Measurements from ENCODE around the gene DEF6. TPM values are rescaled to one million over a fixed set of nuclear protein-coding genes. Genes with fewer than 3 reads are reported as not detected.

DEF6 gene
- total RNA-seq, 1 experiment from 2014 or later, result 15.4 TPM

GRCh38 chr6:35259948-35260590 is 37.5 kb upstream of the DEF6 start:
- peak overlapping the region; percentile 98 for H3K4me3 Mint-ChIP-seq (ENCODE audit: low read depth, unreplicated experiment)
- H3K9me3 Mint-ChIP-seq (ENCODE audit: low read depth, unreplicated experiment), result no peaks in the 10 kb centered on the region
- peak; percentile 80 for DNase-seq
- H3K36me3 Mint-ChIP-seq (ENCODE audit: insufficient read depth, unreplicated experiment), result peaks cover 29% of the 10 kb centered on the region
- CTCF ChIA-PET, result interaction anchor here (0.5 to 2.2 kb wide), 4 partner anchors 19 to 652 kb away, joined by 3 to 11 read pairs (median 4); no protein-coding TSS in a partner anchor
- BruUV-seq (replicated peaks), result no TSS peak
- TF ChIP-seq CTCF (IDR thresholded peaks at IDR 0.05; ENCODE audit: unreplicated experiment), result no peak
- H3K4me1 Mint-ChIP-seq (ENCODE audit: low read depth, unreplicated experiment), result peaks cover 41% of the 10 kb centered on the region
- H3K27ac Mint-ChIP-seq (ENCODE audit: unreplicated experiment), result peak overlapping the region; percentile 99
- no peaks in the 10 kb centered on the region for H3K27me3 Mint-ChIP-seq (ENCODE audit: unreplicated experiment)
- intact Hi-C loops (cut with micrococcal nuclease; ENCODE audit: unreplicated experiment), result no loop called here

- CTCF ChIA-PET, result no interaction called here
- BruUV-seq (replicated peaks), result TSS peak; percentile 34
- Mint-ChIP-seq H3K27me3 (ENCODE audit: unreplicated experiment) (no peaks in the 10 kb centered on the region), H3K4me1 (ENCODE audit: low read depth, unreplicated experiment) (peaks cover 49% of the 10 kb centered on the region), H3K36me3 (ENCODE audit: insufficient read depth, unreplicated experiment) (peaks cover 29% of the 10 kb centered on the region), H3K27ac (ENCODE audit: unreplicated experiment) (peak overlapping the region; percentile 99), H3K4me3 (ENCODE audit: low read depth, unreplicated experiment) (peak overlapping the region; percentile 98), H3K9me3 (ENCODE audit: low read depth, unreplicated experiment) (no peaks in the 10 kb centered on the region)
- DNase-seq, result no peak
- intact Hi-C loops (cut with micrococcal nuclease; ENCODE audit: unreplicated experiment), result no loop called here
- TF ChIP-seq CTCF (IDR thresholded peaks at IDR 0.05; ENCODE audit: unreplicated experiment), result no peak
Measured at GRCh38 chr6:35260591-35261570, 36.7 kb upstream of the DEF6 start.

- intact Hi-C loops (cut with micrococcal nuclease; ENCODE audit: unreplicated experiment), result no loop called here
- Mint-ChIP-seq H3K4me1 (ENCODE audit: low read depth, unreplicated experiment) (peaks cover 51% of the 10 kb centered on the region), H3K27me3 (ENCODE audit: unreplicated experiment) (no peaks in the 10 kb centered on the region), H3K36me3 (ENCODE audit: insufficient read depth, unreplicated experiment) (peaks cover 29% of the 10 kb centered on the region), H3K9me3 (ENCODE audit: low read depth, unreplicated experiment) (no peaks in the 10 kb centered on the region), H3K27ac (ENCODE audit: unreplicated experiment) (no peak overlapping the region), H3K4me3 (ENCODE audit: low read depth, unreplicated experiment) (no peak overlapping the region)
- no peak for TF ChIP-seq CTCF (IDR thresholded peaks at IDR 0.05; ENCODE audit: unreplicated experiment)
- no TSS peak for BruUV-seq (replicated peaks)
- CTCF ChIA-PET, result interaction anchor here (0.6 kb wide), 1 partner anchor 36 kb away, joined by 4 read pairs; no protein-coding TSS in a partner anchor
- DNase-seq, result no peak
Measured at GRCh38 chr6:35262596-35262995, 35.0 kb upstream of the DEF6 start.

GRCh38 chr6:35264550-35265274 is 32.9 kb upstream of the DEF6 start:
- H3K9me3 Mint-ChIP-seq (ENCODE audit: low read depth, unreplicated experiment), result no peaks in the 10 kb centered on the region
- H3K4me1 Mint-ChIP-seq (ENCODE audit: low read depth, unreplicated experiment), result peaks cover 51% of the 10 kb centered on the region
- TF ChIP-seq CTCF (IDR thresholded peaks at IDR 0.05; ENCODE audit: unreplicated experiment), result no peak
- no peak overlapping the region for H3K4me3 Mint-ChIP-seq (ENCODE audit: low read depth, unreplicated experiment)
- DNase-seq, result no peak
- no peak overlapping the region for H3K27ac Mint-ChIP-seq (ENCODE audit: unreplicated experiment)
- H3K27me3 Mint-ChIP-seq (ENCODE audit: unreplicated experiment), result no peaks in the 10 kb centered on the region
- H3K36me3 Mint-ChIP-seq (ENCODE audit: insufficient read depth, unreplicated experiment), result peaks cover 14% of the 10 kb centered on the region
- CTCF ChIA-PET, result no interaction called here
- intact Hi-C loops (cut with micrococcal nuclease; ENCODE audit: unreplicated experiment), result no loop called here
- no TSS peak for BruUV-seq (replicated peaks)

All from Calu3 (cell line).